OCI-M2 (cell line): ENCODE results near the gene WFDC6.

Source experiments
- DNase-seq: peaks from one replicate; lab custom pipeline; 2025; ENCODE audit not compliant: unreplicated experiment; lab: John Stamatoyannopoulos, UW

Gene WFDC6

GRCh38 chr20:45518282-45518681, 21.0 kb downstream of the WFDC6 start:
- DNase-seq: no peak

- DNase-seq: no peak
Measured at GRCh38 chr20:45515147-45515913, 24.0 kb downstream of the WFDC6 start, which contains the start of gene SPINT3. Gene SPINT3 (minus strand): TSS chr20:45515622. CDS start chr20:45515608, 14 bp downstream.

- no peak for DNase-seq
Measured at GRCh38 chr20:45510242-45510862, 28.9 kb downstream of the WFDC6 start.

GRCh38 chr20:45509091-45509490, 30.2 kb downstream of the WFDC6 start:
- no peak for DNase-seq

GRCh38 chr20:45508068-45508886, 31.0 kb downstream of the WFDC6 start:
- no peak for DNase-seq

GRCh38 chr20:45507011-45507820, 32.1 kb downstream of the WFDC6 start:
- DNase-seq: no peak

- DNase-seq: no peak
Measured at GRCh38 chr20:45506398-45506797, 32.9 kb downstream of the WFDC6 start.

GRCh38 chr20:45503403-45503802, 35.9 kb downstream of the WFDC6 start:
- DNase-seq: no peak

GRCh38 chr20:45502561-45502960, 36.7 kb downstream of the WFDC6 start:
- no peak for DNase-seq

GRCh38 chr20:45501600-45501999, 37.7 kb downstream of the WFDC6 start:
- no peak for DNase-seq

GRCh38 chr20:45500022-45500421, 39.3 kb downstream of the WFDC6 start:
- no peak for DNase-seq

GRCh38 chr20:45497971-45498494, 41.2 kb downstream of the WFDC6 start:
- DNase-seq: no peak

- DNase-seq: no peak
Measured at GRCh38 chr20:45496166-45496565, 43.1 kb downstream of the WFDC6 start.

- DNase-seq: no peak
Measured at GRCh38 chr20:45495501-45495941, 43.8 kb downstream of the WFDC6 start.

- DNase-seq: no peak
Measured at GRCh38 chr20:45489083-45489531, 50.2 kb downstream of the WFDC6 start.

GRCh38 chr20:45487231-45487635, 52.0 kb downstream of the WFDC6 start:
- DNase-seq: no peak

GRCh38 chr20:45485388-45485787, 53.9 kb downstream of the WFDC6 start:
- no peak for DNase-seq

- DNase-seq: no peak
Measured at GRCh38 chr20:45484676-45485075, 54.6 kb downstream of the WFDC6 start.
